ENCODE measurements around the gene SUGT1. TPM values are rescaled to one million over a fixed set of nuclear protein-coding genes. Genes with fewer than 3 reads are reported as not detected.

The SUGT1 gene
- total and polyA plus RNA-seq, 8 donors: 43.5 to 65.0 (median 51.2) TPM

GRCh38 chr13:52737965-52738364 lies 85.3 kb downstream of the SUGT1 start:
- DNase-seq: no peak

GRCh38 chr13:52738719-52739467 lies 86.3 kb downstream of the SUGT1 start:
- DNase-seq (peak in 3 of 4 donors; percentile 25 to 82 (median 43)), ATAC-seq (peak; percentile 61)
- intact Hi-C loops (cut with DNase I): no loop called here
- TF ChIP-seq CTCF (IDR thresholded peaks at IDR 0.05): peak; percentile 22 to 46
- Histone ChIP-seq H3K27me3 (peaks cover 20 to 64% of the 10 kb centered on the region in 2 donors), H3K4me1 (peaks cover 0 to 11% of the 10 kb centered on the region in 2 donors), H3K9me3 (no peaks in the 10 kb centered on the region), H3K27ac (no peak overlapping the region), H3K4me3 (peak overlapping the region in 1 of 2 donors; percentile 34), H3K36me3 (no peaks in the 10 kb centered on the region)

More at GRCh38 chr13:52737965-52738364, 85.3 kb downstream of the SUGT1 start:
- Histone ChIP-seq H3K9me3 (no peaks in the 10 kb centered on the region), H3K27me3 (peaks cover 20 to 64% of the 10 kb centered on the region in 2 donors), H3K36me3 (no peaks in the 10 kb centered on the region), H3K4me3 (no peak overlapping the region), H3K27ac (no peak overlapping the region), H3K4me1 (peaks cover 0 to 11% of the 10 kb centered on the region in 2 donors)
- TF ChIP-seq CTCF (IDR thresholded peaks at IDR 0.05): no peak
- no peak for ATAC-seq
- intact Hi-C loops (cut with DNase I): no loop called here

GRCh38 chr13:52739468-52740071 lies 86.9 kb downstream of the SUGT1 start, which contains the start of gene CNMD:
Gene CNMD, minus strand, starts transcription at chr13:52739820. Its CDS starts 119 bp downstream, at chr13:52739701.
- Histone ChIP-seq H3K4me3 (peak within 1 kb of the TSS in 1 of 2 donors; percentile 34), H3K36me3 (no peaks in the 10 kb centered on the region), H3K4me1 (peaks cover 0 to 11% of the 10 kb centered on the region in 2 donors), H3K27ac (no peak within 1 kb of the TSS), H3K27me3 (peaks cover 20 to 64% of the 10 kb centered on the region in 2 donors), H3K9me3 (no peaks in the 10 kb centered on the region)
- intact Hi-C loops (cut with DNase I): no loop called here
- no peak for ATAC-seq
- no peak for TF ChIP-seq CTCF (IDR thresholded peaks at IDR 0.05)
- peak in 1 of 4 donors; percentile 65 for DNase-seq

- Histone ChIP-seq H3K27ac (no peak overlapping the region), H3K36me3 (no peaks in the 10 kb centered on the region), H3K9me3 (no peaks in the 10 kb centered on the region), H3K27me3 (peaks cover 12 to 37% of the 10 kb centered on the region in 2 donors), H3K4me3 (no peak overlapping the region), H3K4me1 (peaks cover 0 to 8% of the 10 kb centered on the region in 2 donors)
- ATAC-seq (no peak), DNase-seq (no peak)
- TF ChIP-seq CTCF (IDR thresholded peaks at IDR 0.05): no peak
- intact Hi-C loops (cut with DNase I): no loop called here
Measured at GRCh38 chr13:52743569-52743968, 90.9 kb downstream of the SUGT1 start.

GRCh38 chr13:52743988-52744387 lies 91.4 kb downstream of the SUGT1 start:
- intact Hi-C loops (cut with DNase I): no loop called here
- DNase-seq: no peak

More at GRCh38 chr13:52743988-52744387, 91.4 kb downstream of the SUGT1 start:
- Histone ChIP-seq H3K36me3 (no peaks in the 10 kb centered on the region), H3K27me3 (peaks cover 8 to 33% of the 10 kb centered on the region in 2 donors), H3K4me3 (no peak overlapping the region), H3K27ac (no peak overlapping the region), H3K4me1 (peaks cover 0 to 4% of the 10 kb centered on the region in 2 donors), H3K9me3 (no peaks in the 10 kb centered on the region)
- no peak for ATAC-seq
- no peak for TF ChIP-seq CTCF (IDR thresholded peaks at IDR 0.05)
